ENCODE results near the gene MMEL1. TPM values are rescaled to one million over a fixed set of nuclear protein-coding genes. Genes with fewer than 3 reads are reported as not detected.
"Not testable (repeated sequence)": the region's sequence is repeated elsewhere in the genome, so short reads cannot be mapped to it uniquely, and the experiment has no call there.

The MMEL1 gene
- polyA plus RNA-seq, 2 of the 4 experiments (the other 2 are of a cell fraction): not detected

DNA sequence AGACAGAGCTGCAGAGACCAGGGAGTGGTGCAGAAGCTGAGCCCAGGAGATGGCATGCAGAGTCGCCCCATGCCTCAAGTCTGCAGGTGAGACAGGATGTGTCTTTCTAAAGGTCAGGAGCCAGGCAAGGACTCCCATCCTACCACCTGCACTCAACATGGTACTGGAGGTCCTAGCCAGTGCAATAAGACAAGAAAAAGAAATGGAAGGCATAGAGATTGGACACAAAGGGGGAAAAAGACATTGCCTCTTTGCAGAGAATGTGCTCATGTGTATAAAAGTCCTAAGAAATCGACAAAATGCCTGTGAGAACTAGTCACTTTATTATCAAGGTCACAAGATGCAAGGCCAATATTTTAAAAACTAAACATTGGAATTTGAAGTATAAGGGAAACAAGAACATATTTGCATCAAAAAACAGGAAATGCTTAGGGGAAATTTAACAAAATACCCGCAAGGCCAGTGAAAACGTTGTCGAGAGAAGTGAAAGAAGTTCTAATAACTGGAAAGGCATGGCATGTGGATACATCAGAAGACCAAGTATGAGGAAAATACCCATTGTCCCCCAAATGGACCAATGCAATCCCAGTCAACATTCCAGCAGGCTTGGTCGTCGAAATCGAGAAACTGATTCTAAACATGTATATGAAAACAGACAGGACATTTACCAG is 59.4 kb downstream of the MMEL1 start:
- no peak for ATAC-seq
- DNase-seq (ENCODE audit: low read depth in 1 of 2, low spot score in 1 of 2): no peak
- Histone ChIP-seq H3K4me1 (no peaks in the 10 kb centered on the region), H3K4me3 (no peak overlapping the region), H3K4me2 (no peak overlapping the region), H3K9me3 (peaks cover 4% of the 10 kb centered on the region; the same call in 1 of the 3 replicates), H3K27ac (no peak overlapping the region)
- CTCF ChIA-PET: interaction anchor here (1.3 kb wide), 1 partner anchor 11 kb away, joined by 5 read pairs; no protein-coding TSS in a partner anchor
- POLR2A ChIA-PET: interaction anchor here (0.6 kb wide), 1 partner anchor 813 kb away, joined by 3 read pairs; no protein-coding TSS in a partner anchor
- FAIRE-seq: no peak
- TF ChIP-seq EP300 (IDR thresholded peaks at IDR 0.05): no peak
- no peak for TF ChIP-seq JUN (IDR thresholded peaks at IDR 0.05)
- TF ChIP-seq RFX5 (IDR thresholded peaks at IDR 0.05): no peak
- no peak for TF ChIP-seq ZFP36 (IDR thresholded peaks at IDR 0.05; ENCODE audit: borderline replicate concordance, partially characterized antibody)
- TF ChIP-seq RNF2 (IDR thresholded peaks at IDR 0.05; ENCODE audit: borderline replicate concordance, low read depth): no peak
- no peak for TF ChIP-seq ZNF302 (CRISPR knock-in tag; IDR thresholded peaks at IDR 0.05)
- TF ChIP-seq, protein P1, sequence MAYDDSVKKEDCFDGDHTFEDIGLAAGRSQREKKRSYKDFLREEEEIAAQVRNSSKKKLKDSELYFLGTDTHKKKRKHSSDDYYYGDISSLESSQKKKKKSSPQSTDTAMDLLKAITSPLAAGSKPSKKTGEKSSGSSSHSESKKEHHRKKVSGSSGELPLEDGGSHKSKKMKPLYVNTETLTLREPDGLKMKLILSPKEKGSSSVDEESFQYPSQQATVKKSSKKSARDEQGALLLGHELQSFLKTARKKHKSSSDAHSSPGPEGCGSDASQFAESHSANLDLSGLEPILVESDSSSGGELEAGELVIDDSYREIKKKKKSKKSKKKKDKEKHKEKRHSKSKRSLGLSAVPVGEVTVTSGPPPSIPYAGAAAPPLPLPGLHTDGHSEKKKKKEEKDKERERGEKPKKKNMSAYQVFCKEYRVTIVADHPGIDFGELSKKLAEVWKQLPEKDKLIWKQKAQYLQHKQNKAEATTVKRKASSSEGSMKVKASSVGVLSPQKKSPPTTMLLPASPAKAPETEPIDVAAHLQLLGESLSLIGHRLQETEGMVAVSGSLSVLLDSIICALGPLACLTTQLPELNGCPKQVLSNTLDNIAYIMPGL (CRISPR knock-in tag; IDR thresholded peaks at IDR 0.05; ENCODE audit: borderline replicate concordance): no peak
- no peak for TF ChIP-seq CBX8 (IDR thresholded peaks at IDR 0.05)
- no peak for TF ChIP-seq RCOR1 (IDR thresholded peaks at IDR 0.05; ENCODE audit: low read depth, low read length)
- TF ChIP-seq HOXB13 (CRISPR knock-in tag; IDR thresholded peaks at IDR 0.05; ENCODE audit: low read depth): no peak
- no peak for TF ChIP-seq JUNB (IDR thresholded peaks at IDR 0.05)
- no peak for TF ChIP-seq CEBPB (IDR thresholded peaks at IDR 0.05)
- TF ChIP-seq, protein P2, sequence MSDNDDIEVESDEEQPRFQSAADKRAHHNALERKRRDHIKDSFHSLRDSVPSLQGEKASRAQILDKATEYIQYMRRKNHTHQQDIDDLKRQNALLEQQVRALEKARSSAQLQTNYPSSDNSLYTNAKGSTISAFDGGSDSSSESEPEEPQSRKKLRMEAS (IDR thresholded peaks at IDR 0.05): no peak
- TF ChIP-seq CHD2 (IDR thresholded peaks at IDR 0.05; ENCODE audit: low read length, partially characterized antibody): no peak
- no peak for TF ChIP-seq RARB (CRISPR knock-in tag; IDR thresholded peaks at IDR 0.05)
- 64% methylated on average over 8 of the region's 8 CpGs for WGBS (ENCODE audit: missing lambda C conversion rate)

DNA sequence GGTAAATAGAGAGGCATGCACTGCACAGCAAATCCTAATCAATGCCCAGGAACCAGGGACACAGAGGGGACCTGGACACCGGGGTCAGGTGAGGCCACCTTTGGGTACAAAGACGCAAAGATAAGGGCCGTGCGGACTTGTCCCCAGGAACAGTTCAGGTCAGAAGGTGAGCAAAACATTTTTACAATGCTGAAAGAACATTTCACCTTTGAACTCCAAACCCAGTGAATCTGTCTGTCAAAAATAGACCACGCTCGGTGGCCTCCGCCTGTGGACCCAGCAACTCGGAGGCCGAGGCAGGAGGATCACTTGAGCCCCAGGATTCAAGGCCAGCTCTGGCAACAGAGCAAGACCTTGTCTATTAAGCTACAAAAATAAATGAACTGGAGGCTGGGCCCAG is 61.5 kb downstream of the MMEL1 start:
- no peak for ATAC-seq
- no peak for TF ChIP-seq PHF8 (IDR thresholded peaks at IDR 0.05; ENCODE audit: borderline replicate concordance, low read depth)
- no peak for TF ChIP-seq BHLHE40 (IDR thresholded peaks at IDR 0.05; ENCODE audit: low read depth, low read length)
- no peak for TF ChIP-seq JUNB (IDR thresholded peaks at IDR 0.05)
- TF ChIP-seq CEBPB (IDR thresholded peaks at IDR 0.05): no peak
- no peak for TF ChIP-seq ZFP36 (IDR thresholded peaks at IDR 0.05; ENCODE audit: borderline replicate concordance, partially characterized antibody)
- TF ChIP-seq, protein P3, sequence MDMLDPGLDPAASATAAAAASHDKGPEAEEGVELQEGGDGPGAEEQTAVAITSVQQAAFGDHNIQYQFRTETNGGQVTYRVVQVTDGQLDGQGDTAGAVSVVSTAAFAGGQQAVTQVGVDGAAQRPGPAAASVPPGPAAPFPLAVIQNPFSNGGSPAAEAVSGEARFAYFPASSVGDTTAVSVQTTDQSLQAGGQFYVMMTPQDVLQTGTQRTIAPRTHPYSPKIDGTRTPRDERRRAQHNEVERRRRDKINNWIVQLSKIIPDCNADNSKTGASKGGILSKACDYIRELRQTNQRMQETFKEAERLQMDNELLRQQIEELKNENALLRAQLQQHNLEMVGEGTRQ (IDR thresholded peaks at IDR 0.05): no peak
- 75% methylated on average over 9 of the region's 9 CpGs for WGBS (ENCODE audit: missing lambda C conversion rate)
- ChIA-PET CTCF (no interaction called here), POLR2A (no interaction called here)
- Histone ChIP-seq H3K4me2 (no peak overlapping the region), H3K9me3 (peaks cover 4% of the 10 kb centered on the region; the same call in 1 of the 3 replicates), H3K27ac (no peak overlapping the region), H3K4me3 (no peak overlapping the region), H3K4me1 (no peaks in the 10 kb centered on the region)
- DNase-seq (ENCODE audit: low read depth in 1 of 2, low spot score in 1 of 2): no peak
- no peak for FAIRE-seq

DNA sequence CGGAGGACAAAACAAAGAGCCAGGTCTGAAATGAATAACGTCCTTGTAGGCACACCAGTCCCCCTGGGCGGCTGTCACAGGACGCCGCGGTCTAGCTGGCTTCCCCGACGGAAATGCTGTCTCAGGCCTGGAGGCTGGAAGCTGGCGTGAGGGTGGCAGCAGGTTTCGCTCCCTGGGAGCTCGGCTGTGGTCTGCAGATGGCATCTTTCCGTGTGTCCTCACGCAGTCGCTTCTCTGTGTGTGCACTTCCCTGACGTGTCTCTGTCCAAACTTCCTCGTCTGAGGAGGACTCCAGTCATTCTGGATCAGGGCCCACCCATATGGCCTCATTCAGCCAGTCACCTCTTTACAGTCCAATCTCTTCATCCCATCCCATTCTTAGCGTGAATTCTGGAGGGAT is 62.5 kb downstream of the MMEL1 start:
- no peak overlapping the region for H3K4me3 ChIP-seq
- TF ChIP-seq JUN (IDR thresholded peaks at IDR 0.05): no peak
- no peak overlapping the region for H3K4me2 ChIP-seq
- no peak overlapping the region for H3K27ac ChIP-seq
- CTCF ChIA-PET: no interaction called here
- POLR2A ChIA-PET: no interaction called here
- ATAC-seq (no peak), DNase-seq (ENCODE audit: low read depth in 1 of 2, low spot score in 1 of 2) (no peak), FAIRE-seq (no peak)
- no peaks in the 10 kb centered on the region for H3K4me1 ChIP-seq
- H3K9me3 ChIP-seq: peaks cover 4% of the 10 kb centered on the region; the same call in 1 of the 3 replicates
- WGBS (ENCODE audit: missing lambda C conversion rate): 75% methylated on average over 17 of the region's 17 CpGs

DNA sequence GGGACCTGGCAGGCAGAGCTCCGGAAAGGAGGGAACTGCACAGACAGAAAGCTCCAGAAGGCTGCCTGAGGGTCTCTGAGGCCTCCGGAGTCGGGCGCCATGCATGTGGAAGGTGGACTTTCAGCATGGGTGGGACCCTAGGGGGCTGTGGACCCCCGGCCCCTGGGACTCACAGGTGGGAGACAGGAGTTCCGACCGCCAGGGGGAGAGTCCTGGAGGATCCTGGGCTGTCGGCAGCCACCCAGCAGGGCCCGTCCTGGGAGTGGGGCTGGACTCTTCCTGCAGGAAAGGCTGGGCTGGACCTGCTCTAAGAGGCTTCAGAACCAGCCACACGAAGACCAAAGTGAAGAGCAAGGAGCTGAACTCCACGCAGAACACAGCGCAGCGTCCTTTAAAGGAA is 63.1 kb downstream of the MMEL1 start:
- CTCF ChIA-PET; H3K4me1 ChIP-seq; POLR2A ChIA-PET; DNase-seq (ENCODE audit: low read depth in 1 of 2, low spot score in 1 of 2); H3K27ac ChIP-seq; H3K9me3 ChIP-seq; H3K4me2 ChIP-seq; FAIRE-seq; H3K4me3 ChIP-seq: not testable (repeated sequence)
- 87% methylated on average over 5 of the region's 13 CpGs for WGBS (ENCODE audit: missing lambda C conversion rate)
- ATAC-seq: 0 out of 6 replicates have a peak, but pooled peaks of 1 of the 2 experiments have one; percentile 9
